ENCODE data around the gene PIGU.

DNA sequence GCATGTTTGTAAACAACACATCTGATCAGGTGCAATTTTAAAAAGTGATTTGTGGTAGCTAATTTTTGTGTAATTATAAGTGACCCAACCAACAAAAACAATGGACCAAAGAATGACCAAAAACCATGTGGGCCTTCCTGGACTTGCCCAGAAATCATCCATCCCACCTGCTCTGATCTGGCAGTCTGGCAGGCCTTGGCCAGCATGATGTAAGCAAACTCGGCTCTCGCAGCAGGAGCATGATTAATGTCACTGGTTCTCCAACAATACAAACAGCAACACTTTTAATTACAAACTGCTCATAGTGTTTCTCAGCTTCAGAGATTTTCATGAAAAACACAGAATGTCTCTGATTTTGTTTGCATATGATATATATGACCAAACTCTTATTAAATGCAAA, 43.4 kb upstream of the PIGU start:
- TF ChIP-seq, protein P1, sequence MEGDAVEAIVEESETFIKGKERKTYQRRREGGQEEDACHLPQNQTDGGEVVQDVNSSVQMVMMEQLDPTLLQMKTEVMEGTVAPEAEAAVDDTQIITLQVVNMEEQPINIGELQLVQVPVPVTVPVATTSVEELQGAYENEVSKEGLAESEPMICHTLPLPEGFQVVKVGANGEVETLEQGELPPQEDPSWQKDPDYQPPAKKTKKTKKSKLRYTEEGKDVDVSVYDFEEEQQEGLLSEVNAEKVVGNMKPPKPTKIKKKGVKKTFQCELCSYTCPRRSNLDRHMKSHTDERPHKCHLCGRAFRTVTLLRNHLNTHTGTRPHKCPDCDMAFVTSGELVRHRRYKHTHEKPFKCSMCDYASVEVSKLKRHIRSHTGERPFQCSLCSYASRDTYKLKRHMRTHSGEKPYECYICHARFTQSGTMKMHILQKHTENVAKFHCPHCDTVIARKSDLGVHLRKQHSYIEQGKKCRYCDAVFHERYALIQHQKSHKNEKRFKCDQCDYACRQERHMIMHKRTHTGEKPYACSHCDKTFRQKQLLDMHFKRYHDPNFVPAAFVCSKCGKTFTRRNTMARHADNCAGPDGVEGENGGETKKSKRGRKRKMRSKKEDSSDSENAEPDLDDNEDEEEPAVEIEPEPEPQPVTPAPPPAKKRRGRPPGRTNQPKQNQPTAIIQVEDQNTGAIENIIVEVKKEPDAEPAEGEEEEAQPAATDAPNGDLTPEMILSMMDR (IDR thresholded peaks at IDR 0.05; ENCODE audit: low read depth, low read length): no peak
- no peak for TF ChIP-seq POLR2A (IDR thresholded peaks at IDR 0.05; ENCODE audit: extremely low read depth, insufficient read length)
